ENCODE results near the gene MYB.
"Not testable (repeated sequence)": the region's sequence is repeated elsewhere in the genome, so short reads cannot be mapped to it uniquely, and the experiment has no call there.

MYB gene

DNA sequence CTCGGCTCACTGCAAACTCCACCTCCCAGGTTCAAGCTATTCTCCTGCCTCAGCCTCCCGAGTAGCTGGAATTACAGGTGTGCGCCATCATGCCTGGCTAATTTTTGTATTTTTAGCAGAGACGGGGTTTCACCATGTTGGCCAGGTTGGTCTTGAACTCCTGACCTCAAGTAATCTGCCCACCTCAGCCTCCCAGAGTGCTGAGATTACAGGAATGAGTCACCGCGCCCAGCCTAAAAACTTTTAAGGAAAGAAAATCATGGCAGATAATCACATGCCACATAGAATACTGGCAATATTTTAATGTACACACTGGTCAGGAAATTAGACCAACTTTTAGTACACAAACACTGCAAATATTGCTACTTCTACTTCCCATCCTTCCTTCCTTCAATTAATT is 16.7 kb upstream of the MYB start:
- not testable (repeated sequence) for DNase-seq (ENCODE audit: low spot score)

DNA sequence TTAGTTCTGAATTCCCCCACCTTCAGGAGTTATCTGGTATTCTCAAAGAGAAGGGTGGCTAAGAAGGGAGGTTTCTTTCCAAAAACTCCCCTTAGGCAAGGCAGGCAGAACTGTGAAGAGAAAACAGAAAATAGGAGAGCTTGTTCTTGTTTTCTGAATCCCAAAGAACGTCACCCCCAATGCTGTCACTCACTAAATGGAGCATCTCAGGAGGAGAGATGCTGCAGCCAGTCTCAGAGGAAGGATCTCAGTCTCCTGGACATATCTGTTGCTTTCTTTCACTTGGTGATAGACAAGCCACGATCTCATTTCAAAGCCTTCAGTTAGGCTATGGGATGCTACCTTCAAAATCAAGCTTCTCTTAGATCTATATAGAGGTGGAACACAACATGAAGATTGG is 16.1 kb upstream of the MYB start:
- DNase-seq (ENCODE audit: low spot score) = no peak

DNA sequence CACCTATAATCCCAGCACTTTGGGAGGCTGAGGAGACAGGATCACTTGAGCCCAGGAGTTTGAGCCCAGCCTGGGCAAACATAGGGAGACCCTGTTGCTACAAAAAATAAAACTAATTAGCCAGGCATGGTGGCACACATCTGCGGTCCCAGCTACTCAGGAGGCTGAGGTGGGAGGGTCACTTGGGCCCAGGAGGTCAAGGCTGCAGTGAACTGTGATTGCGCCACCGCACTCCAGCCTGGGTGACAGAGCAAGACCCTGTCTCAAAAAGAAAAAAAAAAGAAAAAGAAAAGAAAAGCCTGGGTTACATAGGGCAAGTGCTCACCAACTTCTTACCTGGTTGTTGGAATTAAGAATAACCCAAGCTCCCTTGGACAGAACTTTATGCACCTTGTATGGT is 14.6 kb upstream of the MYB start:
- DNase-seq (ENCODE audit: low spot score) = no peak

DNA sequence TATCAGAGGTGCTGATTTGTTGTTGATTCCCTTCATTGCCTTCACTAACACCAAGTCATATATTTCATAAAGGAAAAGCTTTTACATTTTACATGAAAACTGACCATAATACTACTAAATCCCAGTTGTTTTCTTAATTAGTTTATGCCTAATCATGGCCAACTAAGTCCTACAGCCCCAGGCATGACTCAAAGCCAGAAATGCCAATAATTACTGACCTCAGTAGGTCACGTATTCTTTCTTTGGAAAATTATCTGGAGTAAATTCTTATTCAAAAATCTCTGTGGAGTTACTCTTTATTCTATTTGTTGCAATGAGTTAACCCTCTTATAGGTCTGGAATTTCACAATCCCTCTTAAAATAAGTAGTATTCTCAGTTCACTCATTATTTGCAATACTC is 13.5 kb upstream of the MYB start:
- no peak for DNase-seq (ENCODE audit: low spot score)

DNA sequence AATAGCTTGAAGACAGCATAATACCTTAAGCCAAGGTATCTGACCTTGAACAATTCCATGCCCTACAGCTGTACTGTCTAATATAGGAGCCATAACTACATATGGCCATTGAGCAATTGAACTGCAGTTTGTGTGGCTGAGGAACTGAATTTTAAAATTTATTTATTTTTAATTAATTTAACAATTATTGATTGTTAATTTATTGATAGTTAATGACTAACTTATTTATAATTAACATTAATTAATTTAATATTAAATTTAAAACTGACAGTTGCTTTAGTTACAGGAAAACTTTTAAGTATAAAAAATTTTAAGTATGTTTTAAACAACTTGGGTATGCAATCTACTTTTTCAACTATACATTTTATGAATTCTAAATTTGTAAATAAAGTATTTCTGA is 12.3 kb upstream of the MYB start:
- no peak for DNase-seq (ENCODE audit: low spot score)

DNA sequence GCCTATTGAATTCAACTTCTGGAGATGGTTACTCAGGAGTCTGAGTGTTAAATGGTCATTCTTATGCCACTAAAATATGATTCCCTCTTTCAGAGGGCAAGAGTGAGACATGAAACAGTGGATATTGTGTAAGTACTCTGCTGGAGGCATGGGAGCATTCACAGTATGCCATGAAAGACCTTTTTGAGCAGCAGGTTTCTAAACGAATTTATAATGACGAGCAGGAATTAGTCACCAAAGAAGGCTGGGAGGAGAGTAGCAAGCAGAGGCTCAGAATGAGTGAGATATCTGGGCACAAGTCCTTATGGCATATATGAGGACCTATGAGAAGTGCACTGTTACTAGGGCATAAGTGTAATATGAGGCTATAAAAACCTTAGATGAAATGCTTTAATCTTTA is 10.9 kb upstream of the MYB start:
- DNase-seq (ENCODE audit: low spot score) = no peak

DNA sequence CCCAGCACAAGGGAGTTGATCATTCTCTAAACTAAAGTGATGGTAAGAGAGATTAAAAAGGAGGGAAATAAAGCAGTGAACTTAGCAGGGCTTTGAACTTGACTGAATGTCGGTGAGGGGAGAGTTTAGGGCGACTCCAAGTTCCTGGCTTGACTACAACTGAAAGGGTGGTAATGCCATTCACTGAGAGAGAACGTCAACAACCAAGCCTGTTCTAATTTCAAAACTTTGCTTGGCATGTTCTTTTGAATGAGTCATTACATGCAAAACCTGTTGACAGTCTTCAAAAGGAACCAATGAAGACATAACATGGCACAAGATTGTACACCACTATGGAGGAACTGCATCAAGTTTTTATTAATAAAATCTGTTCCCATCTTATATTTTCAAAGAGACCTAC is 10.3 kb upstream of the MYB start:
- DNase-seq (ENCODE audit: low spot score) = no peak

DNA sequence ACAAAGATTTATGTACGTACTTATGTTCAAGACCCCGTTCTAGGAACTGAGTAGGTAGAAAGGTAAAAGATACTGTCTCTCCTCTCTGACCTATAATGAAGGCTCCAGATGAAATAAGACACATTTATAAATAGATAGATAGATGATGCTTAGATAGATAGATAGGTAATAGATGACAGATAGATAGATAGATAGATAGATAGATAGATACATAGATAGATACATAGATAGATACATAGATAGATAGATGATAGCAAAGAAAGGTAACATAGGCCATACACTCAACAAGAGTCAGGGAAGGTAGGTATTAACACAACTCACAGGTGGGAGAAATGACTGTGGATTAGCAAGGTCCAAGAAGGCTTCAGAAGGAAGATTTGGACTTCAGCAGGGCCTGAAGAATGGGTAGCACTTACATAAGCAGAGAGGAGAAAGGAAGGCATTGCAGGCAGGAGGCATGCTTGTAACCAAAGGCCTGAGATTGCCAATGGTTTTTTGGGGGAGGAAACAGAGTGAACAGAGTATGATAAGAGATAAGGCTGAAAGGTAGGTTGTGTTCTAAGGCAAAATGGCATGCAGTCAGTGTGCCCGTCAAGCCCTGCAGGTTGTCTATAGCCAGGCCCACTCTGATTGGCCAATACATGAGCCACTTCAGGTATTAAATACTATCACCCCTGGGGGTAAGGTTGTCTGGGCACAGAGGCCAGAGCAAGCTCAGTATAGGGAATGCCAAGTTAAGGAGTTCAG is 7.7 kb upstream of the MYB start:
- DNase-seq (ENCODE audit: low spot score) = no peak

DNA sequence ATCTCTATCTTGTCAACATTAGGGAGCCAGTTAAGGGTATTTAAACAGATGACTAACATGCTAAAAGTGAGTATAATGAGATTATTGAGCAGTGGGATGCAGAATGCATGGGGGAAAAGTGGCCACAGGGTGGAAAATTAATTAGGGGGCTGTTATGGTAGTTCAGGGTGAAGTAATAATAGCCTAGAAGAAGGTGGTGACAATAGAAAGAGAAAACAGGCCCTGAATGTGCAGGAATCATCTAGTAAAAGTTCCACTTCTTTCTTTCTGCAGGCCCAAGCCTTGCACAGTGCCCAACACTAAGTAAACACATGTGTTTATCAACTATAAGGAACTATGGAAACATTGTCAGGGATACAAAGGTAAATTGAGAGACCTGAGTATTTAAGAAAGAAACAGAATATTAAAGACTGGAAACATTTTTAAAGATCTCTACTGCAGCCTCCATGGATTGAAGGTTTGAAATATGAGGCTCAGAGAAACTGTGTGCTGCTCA is 7.1 kb upstream of the MYB start:
- DNase-seq (ENCODE audit: low spot score) = no peak

DNA sequence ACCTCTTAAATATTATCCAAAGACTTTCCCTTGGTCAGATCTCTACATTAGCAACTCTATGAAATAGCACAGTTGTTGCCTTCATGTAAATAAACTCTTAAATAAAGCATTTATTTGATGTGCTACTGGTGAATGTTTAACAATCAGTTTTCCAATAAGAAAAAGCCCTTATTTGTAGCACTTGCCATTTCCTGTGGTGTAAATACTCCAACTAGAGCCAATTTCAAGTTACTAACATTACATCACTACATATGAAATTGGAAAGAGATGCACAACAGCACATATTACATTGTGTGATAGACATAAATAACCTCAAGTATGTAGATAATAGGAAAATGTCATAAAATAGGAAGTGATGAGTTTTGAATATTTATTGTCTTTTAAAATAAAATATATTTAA is 5.0 kb upstream of the MYB start:
- no peak for DNase-seq (ENCODE audit: low spot score)

DNA sequence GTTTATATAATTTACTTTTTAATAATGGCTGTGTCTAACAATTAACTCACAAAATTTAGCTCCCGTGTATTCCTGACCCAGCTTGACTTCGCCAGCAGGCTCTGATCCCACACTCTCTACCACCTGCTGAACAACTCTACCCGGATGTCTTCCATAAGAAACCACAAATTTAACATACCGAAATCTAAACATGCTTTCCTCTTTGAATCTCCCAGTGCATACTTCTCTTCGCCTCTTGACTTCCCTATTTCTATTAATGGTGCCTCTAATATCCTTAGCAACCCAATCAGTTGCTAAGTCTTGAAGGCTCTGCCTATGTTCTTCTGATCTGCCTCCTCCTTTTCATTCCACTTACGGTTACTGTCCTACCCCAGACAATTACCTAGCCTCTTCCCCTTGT is 4.6 kb upstream of the MYB start:
- DNase-seq (ENCODE audit: low spot score) = peak; percentile 56

DNA sequence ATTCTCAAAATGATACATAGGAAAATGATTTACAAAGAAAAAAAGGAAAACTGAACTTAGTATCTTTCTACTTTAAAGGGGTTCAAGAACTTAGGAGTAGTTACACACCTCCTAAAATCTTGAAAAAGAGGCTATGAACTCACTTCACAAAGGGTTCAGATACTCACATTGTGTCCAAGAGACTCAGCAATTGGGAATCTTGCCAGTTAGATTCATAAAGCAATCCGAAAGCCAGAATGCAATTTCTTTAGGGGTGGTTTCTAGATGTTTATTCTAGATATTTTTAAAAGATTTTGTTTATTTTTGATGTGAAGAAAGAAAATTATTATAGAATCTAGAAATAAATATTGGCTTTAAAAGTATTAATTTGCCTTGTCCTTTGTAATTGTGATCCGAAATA is 1.7 kb upstream of the MYB start:
- peak; percentile 25 for DNase-seq (ENCODE audit: low spot score)

DNA sequence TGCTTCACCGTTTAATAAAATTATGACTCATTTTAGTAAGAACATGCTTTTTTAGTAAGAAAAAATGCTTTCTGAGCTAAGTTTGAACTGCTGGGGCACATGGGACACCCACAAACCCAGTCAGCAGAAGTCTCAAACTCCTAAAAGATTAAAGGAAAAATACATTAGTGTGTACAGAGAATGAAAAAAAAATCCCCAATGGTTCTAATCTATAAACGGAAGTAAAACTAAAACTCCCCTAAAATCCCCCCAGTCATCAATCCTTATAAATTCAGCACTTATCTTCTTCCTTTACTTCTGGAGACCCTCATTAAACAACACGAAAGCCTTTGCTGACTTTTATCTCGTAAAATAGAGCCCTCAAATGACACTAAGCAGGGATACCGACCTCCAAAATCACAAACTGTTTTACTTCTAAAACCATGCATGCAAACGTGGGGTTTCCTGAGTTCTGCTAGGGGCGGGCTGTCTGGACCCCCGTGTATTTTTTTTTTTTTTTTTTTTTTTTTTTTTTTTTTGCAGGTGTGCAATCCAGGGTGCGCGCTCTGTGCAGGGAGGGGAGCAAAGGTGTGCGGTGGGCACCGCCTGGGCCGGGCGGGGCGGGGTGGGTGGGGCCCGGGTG is 1.1 kb upstream of the MYB start:
- DNase-seq (ENCODE audit: low spot score) = no peak

DNA sequence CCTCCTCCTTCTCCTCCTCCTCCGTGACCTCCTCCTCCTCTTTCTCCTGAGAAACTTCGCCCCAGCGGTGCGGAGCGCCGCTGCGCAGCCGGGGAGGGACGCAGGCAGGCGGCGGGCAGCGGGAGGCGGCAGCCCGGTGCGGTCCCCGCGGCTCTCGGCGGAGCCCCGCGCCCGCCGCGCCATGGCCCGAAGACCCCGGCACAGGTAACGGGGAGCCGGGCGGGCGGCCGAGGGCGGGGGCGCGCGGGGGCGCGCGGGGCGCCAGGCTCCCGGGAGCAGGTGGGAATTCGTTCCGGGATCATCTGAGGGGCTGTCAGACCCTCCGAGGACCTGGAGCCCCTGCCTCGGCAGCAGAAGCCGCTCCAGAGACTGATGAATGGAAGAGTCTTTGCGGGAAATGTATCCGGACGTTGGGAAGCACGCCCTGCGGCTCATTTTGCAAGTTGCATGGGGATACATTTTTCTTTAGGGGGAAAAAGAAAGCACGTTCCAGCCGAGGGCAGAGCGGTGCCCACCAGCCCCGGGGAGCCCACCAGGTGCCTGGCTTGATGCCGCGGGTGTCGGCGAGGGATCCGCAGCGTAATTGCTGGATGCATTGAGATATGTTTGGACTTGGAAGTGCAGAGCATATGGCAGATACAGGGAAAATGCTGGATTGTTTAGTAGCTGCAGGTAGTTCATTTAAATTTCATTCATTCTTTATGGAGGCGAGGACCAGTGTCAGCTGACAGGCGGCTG is 394 bp downstream of the MYB start:
- peak; percentile 54 for DNase-seq (ENCODE audit: low spot score)

DNA sequence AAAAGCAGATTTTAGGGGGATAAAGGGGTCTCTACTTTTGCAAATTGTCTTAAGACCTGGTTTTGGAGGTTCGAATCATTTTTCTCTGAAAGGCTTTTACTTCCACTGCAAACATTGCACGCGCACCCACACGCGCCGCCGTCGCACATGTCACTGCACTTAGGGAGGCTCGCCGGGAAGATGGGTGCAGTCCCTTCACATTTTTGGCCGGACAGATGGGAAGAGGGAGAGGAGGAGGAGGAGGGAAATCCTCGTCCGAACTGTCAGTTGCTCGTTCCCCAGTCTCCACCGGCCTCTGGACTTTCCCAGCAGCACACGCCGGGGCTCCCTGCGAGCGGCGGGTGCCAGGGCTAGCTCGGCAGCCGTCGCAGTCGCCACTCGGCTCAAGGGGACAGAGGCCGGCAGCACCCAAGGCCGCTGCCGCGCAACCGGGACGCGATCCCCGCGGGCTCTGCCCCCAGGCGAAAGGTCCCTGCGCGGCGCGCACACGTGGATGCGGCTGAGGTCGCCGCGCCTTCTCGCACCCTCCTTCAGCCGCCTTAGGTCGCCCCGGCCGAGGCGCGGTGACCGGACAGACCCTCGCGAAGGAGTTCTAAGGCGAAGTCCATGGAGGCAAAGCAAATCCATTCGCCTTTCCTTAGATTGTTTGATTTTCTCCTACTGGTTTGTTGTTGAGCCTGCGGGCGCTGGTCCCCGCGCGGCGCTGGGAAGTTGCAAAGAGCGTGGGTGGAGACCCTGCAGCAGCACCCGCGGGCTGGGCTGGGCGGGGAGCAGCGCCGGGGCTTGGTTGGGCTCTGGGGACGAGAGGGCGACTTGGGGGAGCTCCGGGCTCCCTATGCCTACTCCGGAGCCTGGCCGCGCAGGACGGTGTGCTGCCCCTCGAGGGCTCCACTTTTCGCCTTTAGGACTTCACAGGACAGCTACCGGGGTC is 1.2 kb downstream of the MYB start:
- peak; percentile 64 for DNase-seq (ENCODE audit: low spot score)

DNA sequence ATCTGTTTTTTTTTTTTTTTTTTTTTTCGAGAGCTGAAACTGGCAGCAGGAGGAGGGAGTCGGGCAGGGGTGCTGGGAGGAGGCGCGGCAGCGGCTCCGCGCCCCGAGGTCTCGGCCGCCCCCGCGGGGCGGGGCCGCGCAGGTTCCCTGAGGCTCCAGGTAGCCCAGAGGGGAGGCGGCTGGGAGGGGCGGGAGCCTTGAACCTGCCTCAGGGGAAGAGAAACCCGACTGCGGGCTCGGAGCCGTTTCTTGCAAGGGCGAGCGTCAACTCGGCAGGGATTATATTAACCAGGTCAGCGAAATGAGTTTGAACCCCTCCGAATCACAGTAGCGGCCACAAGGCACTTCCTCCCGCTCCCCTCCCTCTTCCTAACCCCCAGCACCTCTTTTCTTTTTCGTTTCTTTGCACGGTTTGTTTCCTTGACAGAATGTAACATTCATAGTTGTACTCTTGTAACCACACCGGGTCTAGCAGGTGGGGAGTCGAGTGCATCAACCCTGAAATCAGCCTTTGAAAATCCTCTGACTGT is 2.0 kb downstream of the MYB start:
- DNase-seq (ENCODE audit: low spot score) = peak; percentile 80

DNA sequence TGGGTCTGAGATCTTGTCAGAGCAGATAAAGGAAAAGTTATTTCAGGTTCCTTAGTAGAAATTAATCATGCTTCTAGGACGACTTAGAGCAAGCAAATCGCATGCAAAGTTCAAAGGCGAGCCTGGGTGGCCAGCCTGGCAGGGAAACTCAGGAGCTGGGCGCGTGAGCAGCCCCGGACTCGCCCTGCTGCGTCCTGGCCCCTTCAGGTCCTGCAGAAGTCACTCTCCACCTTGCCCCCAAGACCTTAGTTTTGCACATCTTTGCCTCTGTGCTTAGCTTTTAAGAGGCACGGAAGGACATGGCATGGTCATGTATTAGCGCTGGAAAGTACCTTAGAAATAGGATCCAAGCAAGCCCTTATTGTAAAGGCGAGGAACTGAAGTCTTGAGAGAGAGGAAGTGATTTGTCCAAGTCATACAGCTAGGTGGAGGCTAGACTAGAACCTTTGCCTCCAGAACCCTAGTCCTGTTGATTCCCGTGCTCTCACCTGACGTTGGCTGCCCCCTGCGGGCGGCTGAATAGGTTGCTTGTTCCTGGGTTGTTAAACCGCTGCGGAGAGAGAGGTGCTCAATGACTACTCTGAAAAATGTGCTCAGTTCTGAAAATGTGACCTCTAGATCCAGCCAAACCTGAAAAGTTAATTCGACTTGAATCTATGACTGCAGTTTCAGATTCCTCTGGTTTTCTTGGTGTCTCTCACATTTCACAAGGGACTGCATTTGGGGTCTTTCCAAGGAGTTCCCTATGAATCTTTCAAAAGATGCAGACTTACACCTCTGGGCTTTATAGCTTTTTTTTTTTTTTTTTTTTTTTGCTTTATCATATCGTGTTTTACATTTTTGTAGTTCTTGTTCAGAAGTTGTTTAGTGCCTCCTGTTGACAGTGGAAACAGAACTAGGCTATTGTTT is 2.7 kb downstream of the MYB start:
- peak; percentile 94 for DNase-seq (ENCODE audit: low spot score)

DNA sequence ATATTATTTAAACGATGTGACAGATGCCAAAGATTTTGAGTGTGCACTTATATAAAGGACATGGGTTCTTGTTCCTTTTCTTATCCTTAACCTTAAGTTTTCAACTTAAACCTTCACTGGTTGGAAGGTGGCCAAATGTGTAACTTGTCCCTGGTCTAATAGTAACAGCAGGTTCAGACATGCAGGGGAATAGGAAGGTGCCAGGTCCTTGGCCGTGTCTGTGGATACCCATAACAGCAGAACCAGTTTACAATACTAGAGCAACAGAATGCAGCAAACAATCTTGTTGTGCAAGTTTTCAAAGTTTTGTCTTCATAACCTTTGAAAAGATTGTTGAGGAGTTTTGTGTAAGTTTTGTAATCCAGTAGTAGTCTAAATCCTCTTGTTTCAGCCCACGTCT is 4.4 kb downstream of the MYB start:
- DNase-seq (ENCODE audit: low spot score) = no peak

DNA sequence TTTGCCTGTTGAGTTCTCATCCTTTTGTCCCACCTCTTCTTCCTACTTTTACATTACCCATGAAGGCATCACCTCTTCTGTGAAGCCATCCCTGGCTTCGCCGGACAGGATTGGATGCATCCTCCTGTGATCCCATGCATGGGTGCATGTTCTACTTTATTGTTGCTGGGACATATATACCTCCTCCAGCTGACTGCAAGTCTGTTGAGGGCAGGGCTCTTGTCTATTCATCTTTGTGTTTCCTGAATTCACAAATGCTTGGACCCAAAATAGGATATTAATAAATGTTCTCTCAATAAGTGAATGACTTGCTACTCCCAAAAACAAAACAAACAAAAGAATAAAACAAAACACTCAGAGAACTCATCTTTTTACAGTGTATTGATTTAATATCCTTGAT is 5.1 kb downstream of the MYB start:
- no peak for DNase-seq (ENCODE audit: low spot score)

DNA sequence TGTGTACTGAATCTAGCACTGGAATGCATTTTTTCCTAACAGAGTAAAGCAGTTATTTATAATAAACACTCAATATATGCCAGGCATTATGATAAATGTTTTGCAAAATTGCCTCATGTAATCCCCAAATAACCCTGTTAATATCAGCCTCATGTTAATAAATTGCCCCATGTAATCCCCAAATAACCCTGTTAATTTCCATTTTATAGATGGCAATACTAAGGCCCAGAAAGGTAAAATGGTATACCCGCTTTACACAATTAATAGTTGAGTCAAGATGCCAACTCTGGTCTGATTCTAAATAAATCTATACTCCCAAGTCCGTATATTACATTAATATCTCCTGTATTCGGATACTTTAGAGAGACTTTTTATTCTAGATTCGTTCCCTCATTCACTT is 6.3 kb downstream of the MYB start:
- DNase-seq (ENCODE audit: low spot score) = no peak

DNA sequence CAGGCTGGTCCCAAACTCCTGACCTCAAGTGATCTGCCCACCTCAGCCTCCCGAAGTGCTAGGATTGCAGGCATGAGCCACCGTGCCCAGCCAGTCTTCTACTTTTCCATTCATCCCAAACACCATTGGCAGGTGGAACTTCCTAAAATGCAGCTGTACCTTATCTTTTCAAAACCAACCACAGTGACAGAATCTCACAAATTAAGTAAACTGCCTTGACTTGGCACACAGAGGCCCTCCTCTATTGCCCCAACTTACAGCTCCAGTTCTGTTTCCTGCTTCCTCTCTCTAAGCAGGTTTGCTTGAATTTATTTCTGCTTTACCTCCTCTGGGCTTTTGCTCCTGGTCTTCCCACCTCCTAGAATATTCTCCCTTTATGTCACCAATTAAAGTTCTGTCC is 7.6 kb downstream of the MYB start:
- no peak for DNase-seq (ENCODE audit: low spot score)

Data from NAMALWA (cell line).